Thymus (tissue), 11 donors: ENCODE results near the gene SNX33. TPM values are rescaled to one million over a fixed set of nuclear protein-coding genes. Genes with fewer than 3 reads are reported as not detected.
A peak's percentile ranks its signal among the peaks of the same experiment; 100 is the strongest.
"Not testable (repeated sequence)": the region's sequence is repeated elsewhere in the genome, so short reads cannot be mapped to it uniquely, and the experiment has no call there.

ENCODE experiments used
- DNase-seq, 9 donors: peaks; one replicate each; pipeline ENCODE4 v3.0.0-alpha.2; 2013; ENCODE audit warnings: low spot score in 9 of 9, low read depth in 6 of 9, missing footprints in 1 of 9
- H3K27ac ChIP-seq, 2 donors: one replicate each; pipeline ENCODE4 v1.5.1; 2013; ENCODE audit warnings: control low read depth in 1 of 2, low read depth in 1 of 2, low read length in 1 of 2, mild to moderate bottlenecking in 1 of 2, moderate library complexity in 1 of 2
- H3K27me3 ChIP-seq, 2 donors: one replicate each; pipeline ENCODE4 v1.5.1; 2013; ENCODE audit warnings: low read length in 1 of 2; ENCODE audit not compliant: control insufficient read depth in 2 of 2, insufficient read depth in 1 of 2
- H3K36me3 ChIP-seq, 2 donors: one replicate each; pipeline ENCODE4 v1.5.1; 2013; ENCODE audit warnings: low read length in 1 of 2, mild to moderate bottlenecking in 1 of 2, moderate library complexity in 1 of 2; ENCODE audit not compliant: control insufficient read depth in 2 of 2, insufficient read depth in 2 of 2
- H3K4me1 ChIP-seq, 2 donors: one replicate each; pipeline ENCODE4 v1.5.1; 2013; ENCODE audit warnings: low read length in 2 of 2; ENCODE audit not compliant: control insufficient read depth in 2 of 2, insufficient read depth in 2 of 2
- H3K4me3 ChIP-seq, 2 donors: one replicate each; pipeline ENCODE4 v1.5.1; 2013; ENCODE audit warnings: low read length in 2 of 2, control low read depth in 1 of 2, mild to moderate bottlenecking in 1 of 2
- H3K9me3 ChIP-seq, 2 donors: one replicate each; pipeline ENCODE4 v1.5.1; 2013; ENCODE audit warnings: low read length in 1 of 2, mild to moderate bottlenecking in 1 of 2; ENCODE audit not compliant: control insufficient read depth in 2 of 2, insufficient read depth in 1 of 2
- WGBS: extraction: QIAGEN DNeasy Blood & Tissue Kit; methylation state at CpG from one replicate; pipeline ENCODE4 v1.1.7; 2013; 5-methylcytosine and 5-hydroxymethylcytosine counted together
- polyA plus RNA-seq: library from polyadenylated mRNA; stranded (reverse); fragments of 200-250 nt; gene quantifications from one replicate; pipeline ENCODE4 v1.2.3, GENCODE V29; 2013
- total RNA-seq: library from RNA; stranded (reverse); fragments of 120-200 nt; gene quantifications from one replicate; pipeline ENCODE4 v1.2.4, GENCODE V29; 2013
- donor health status: healthy.

SNX33 gene
- total and polyA plus RNA-seq, 2 donors: 4.3 to 11.3 TPM

- H3K27ac ChIP-seq: peak overlapping the region in 1 of 2 donors; percentile 58
- peaks cover 26 to 42% of the 10 kb centered on the region in 2 donors for H3K36me3 ChIP-seq
- no peaks in the 10 kb centered on the region for H3K27me3 ChIP-seq
- H3K4me1 ChIP-seq: peaks cover 10 to 23% of the 10 kb centered on the region in 2 donors
- H3K9me3 ChIP-seq: no peaks in the 10 kb centered on the region
- no peak for DNase-seq
- no peak overlapping the region for H3K4me3 ChIP-seq
- WGBS: 57% methylated on average over 7 of the region's 7 CpGs
Observed at GRCh38 chr15:75620841-75621391, 26.8 kb upstream of the SNX33 start.

DNA sequence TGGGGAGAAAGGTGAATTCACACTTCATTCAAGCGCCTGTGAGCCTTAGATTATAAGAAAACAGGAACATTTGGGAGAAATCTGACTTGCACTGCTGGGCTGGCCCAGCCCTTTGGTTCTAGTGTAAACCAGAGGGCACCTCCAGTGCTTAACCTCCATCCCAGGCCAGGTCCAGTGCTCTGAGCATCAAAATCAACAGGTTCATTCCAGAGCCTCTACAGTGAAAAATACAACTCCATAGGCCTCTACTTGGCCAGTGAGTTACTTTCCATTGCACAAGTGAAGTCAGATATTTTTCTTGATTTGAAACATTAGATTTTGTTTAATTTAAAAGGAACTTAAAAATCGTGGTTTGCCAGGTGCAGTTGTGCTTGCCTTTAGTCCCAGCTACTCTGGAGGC is 25.2 kb upstream of the SNX33 start:
- Histone ChIP-seq H3K27ac (peak overlapping the region; percentile 31 to 74), H3K9me3 (no peaks in the 10 kb centered on the region), H3K4me3 (no peak overlapping the region), H3K27me3 (no peaks in the 10 kb centered on the region), H3K4me1 (peaks cover 10 to 33% of the 10 kb centered on the region in 2 donors), H3K36me3 (peaks cover 14 to 27% of the 10 kb centered on the region in 2 donors)
- WGBS: 56% methylated on average over 2 of the region's 2 CpGs
- DNase-seq: no peak

- peaks cover 7 to 32% of the 10 kb centered on the region in 2 donors for H3K4me1 ChIP-seq
- H3K4me3 ChIP-seq: peak within 1 kb of the TSS; percentile 98 to 100
- 2% methylated on average over 47 of the region's 47 CpGs for WGBS
- H3K27ac ChIP-seq: peak within 1 kb of the TSS; percentile 89 to 98
- no peaks in the 10 kb centered on the region for H3K36me3 ChIP-seq
- H3K9me3 ChIP-seq: no peaks in the 10 kb centered on the region
- DNase-seq: peak; percentile 88 to 98 (median 94)
- H3K27me3 ChIP-seq: no peaks in the 10 kb centered on the region
Observed at GRCh38 chr15:75625542-75626347, 22.0 kb upstream of the SNX33 start, which contains the start of gene SNUPN. TSS of gene SNUPN (minus strand) at chr15:75625725. CDS start at chr15:75621051, 4,674 bp downstream.

GRCh38 chr15:75631935-75632334 is 15.8 kb upstream of the SNX33 start:
- DNase-seq: no peak
- Histone ChIP-seq H3K9me3 (no peaks in the 10 kb centered on the region), H3K4me3 (no peak overlapping the region), H3K27me3 (no peaks in the 10 kb centered on the region), H3K4me1 (peaks cover 0 to 8% of the 10 kb centered on the region in 2 donors), H3K36me3 (no peaks in the 10 kb centered on the region), H3K27ac (no peak overlapping the region)

GRCh38 chr15:75633922-75634321 is 13.8 kb upstream of the SNX33 start:
- not testable (repeated sequence) for H3K4me3 ChIP-seq, H3K9me3 ChIP-seq, H3K27ac ChIP-seq, DNase-seq, H3K27me3 ChIP-seq
- 97% methylated on average over 7 of the region's 7 CpGs for WGBS
- Histone ChIP-seq H3K36me3 (peaks cover 0 to 13% of the 10 kb centered on the region in 2 donors), H3K4me1 (peaks cover 12 to 16% of the 10 kb centered on the region in 2 donors)

GRCh38 chr15:75636026-75636425 is 11.7 kb upstream of the SNX33 start:
- Histone ChIP-seq H3K4me1 (peaks cover 22 to 23% of the 10 kb centered on the region in 2 donors), H3K27me3 (no peaks in the 10 kb centered on the region), H3K27ac (no peak overlapping the region), H3K9me3 (no peaks in the 10 kb centered on the region), H3K36me3 (peaks cover 0 to 13% of the 10 kb centered on the region in 2 donors), H3K4me3 (no peak overlapping the region)
- WGBS: 94% methylated on average over 6 of the region's 6 CpGs
- DNase-seq: no peak

DNA sequence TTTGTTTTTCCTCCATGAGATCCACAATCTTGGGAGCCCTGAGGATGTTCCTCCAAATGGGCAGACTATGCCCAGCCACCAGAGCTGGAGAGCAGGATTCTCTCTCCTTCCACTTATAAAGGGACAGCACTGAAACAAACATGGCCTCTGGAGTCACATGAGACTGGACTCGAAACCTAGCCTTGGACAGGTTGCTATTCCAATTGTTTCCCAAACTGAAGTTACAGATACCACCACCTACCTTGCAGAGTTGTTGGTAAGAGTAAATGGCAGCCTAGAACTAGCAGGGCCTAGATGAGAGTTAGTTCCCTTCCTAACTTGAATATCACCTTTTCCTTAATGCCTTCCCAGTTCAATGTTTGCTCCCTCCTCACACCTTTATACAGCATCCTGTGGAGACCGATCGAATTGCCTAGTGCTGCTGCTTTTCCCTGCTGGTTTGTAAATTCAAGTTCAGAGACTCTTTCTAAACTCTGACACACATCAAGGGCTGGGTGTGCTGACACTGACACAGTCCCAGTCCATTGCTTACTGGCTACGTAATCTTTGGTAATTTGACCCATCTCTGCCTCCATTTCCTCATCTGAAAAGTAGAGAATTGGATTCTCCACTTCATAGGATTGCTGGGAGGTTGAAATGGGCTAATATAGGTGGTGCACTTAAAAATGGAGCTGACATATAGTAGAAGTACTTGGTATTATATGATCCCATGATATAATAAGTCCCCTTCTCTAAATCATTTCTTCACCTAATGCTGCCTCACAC is 10.3 kb upstream of the SNX33 start:
- H3K4me1 ChIP-seq: peaks cover 23 to 26% of the 10 kb centered on the region in 2 donors
- H3K27ac ChIP-seq: no peak overlapping the region

GRCh38 chr15:75639191-75639708 is 8.5 kb upstream of the SNX33 start:
- DNase-seq: no peak
- 2% methylated on average over 16 of the region's 16 CpGs for WGBS
- H3K36me3 ChIP-seq: peaks cover 0 to 13% of the 10 kb centered on the region in 2 donors
- peak overlapping the region; percentile 91 to 96 for H3K27ac ChIP-seq
- peaks cover 0 to 1% of the 10 kb centered on the region in 2 donors for H3K27me3 ChIP-seq
- no peaks in the 10 kb centered on the region for H3K9me3 ChIP-seq
- H3K4me3 ChIP-seq: peak overlapping the region; percentile 66 to 68
- H3K4me1 ChIP-seq: peaks cover 23 to 26% of the 10 kb centered on the region in 2 donors

More for the DNA sequence above, 10.3 kb upstream of the SNX33 start:
- no peak for DNase-seq
- H3K36me3 ChIP-seq: peaks cover 0 to 13% of the 10 kb centered on the region in 2 donors
- H3K4me3 ChIP-seq: no peak overlapping the region
- 73% methylated on average over 4 of the region's 4 CpGs for WGBS
- no peaks in the 10 kb centered on the region for H3K9me3 ChIP-seq
- H3K27me3 ChIP-seq: no peaks in the 10 kb centered on the region
